Smooth muscle cell (in vitro differentiated cells): Measurements from ENCODE around the gene TMPRSS9. TPM values are rescaled to one million over a fixed set of nuclear protein-coding genes. Genes with fewer than 3 reads are reported as not detected.

Source experiments
- DNase-seq: peaks from one replicate; lab custom pipeline; 2025; ENCODE audit not compliant: unreplicated experiment; lab: John Stamatoyannopoulos, UW
- H2AFZ ChIP-seq: fragments of 200-600 bp; sonication (generic); 2 replicates; pipeline ENCODE4 v1.6.0; 2016; ENCODE audit warnings: antibody characterized with exemption, low read depth, mild to moderate bottlenecking
- H3F3A ChIP-seq: fragments of 200-600 bp; sonication (generic); 2 replicates; pipeline ENCODE4 v1.6.0; 2017; ENCODE audit warnings: antibody characterized with exemption, low read depth
- H3K27ac ChIP-seq: fragments of 200-600 bp; sonication (generic); 2 replicates; pipeline ENCODE4 v1.5.1; 2016; ENCODE audit warnings: low read depth, mild to moderate bottlenecking
- H3K27me3 ChIP-seq: fragments of 200-600 bp; sonication (generic); 2 replicates; pipeline ENCODE4 v1.6.1; 2016; ENCODE audit warnings: low read depth, mild to moderate bottlenecking
- H3K36me3 ChIP-seq: fragments of 200-600 bp; sonication (generic); 2 replicates; pipeline ENCODE4 v1.5.1; 2016; ENCODE audit warnings: low read depth
- H3K4me1 ChIP-seq: fragments of 200-600 bp; sonication (generic); 2 replicates; pipeline ENCODE4 v1.5.1; 2016; ENCODE audit warnings: low read depth
- H3K4me2 ChIP-seq: fragments of 200-600 bp; sonication (generic); 2 replicates; pipeline ENCODE4 v1.6.0; 2016; ENCODE audit warnings: mild to moderate bottlenecking
- H3K4me3 ChIP-seq: fragments of 200-600 bp; sonication (generic); 2 replicates; pipeline ENCODE4 v1.5.1; 2016; ENCODE audit warnings: mild to moderate bottlenecking
- H3K79me2 ChIP-seq: fragments of 200-600 bp; sonication (generic); 2 replicates; pipeline ENCODE4 v1.6.0; 2016; ENCODE audit warnings: low read depth, mild to moderate bottlenecking
- H3K9ac ChIP-seq: fragments of 200-600 bp; sonication (generic); 2 replicates; pipeline ENCODE4 v1.6.0; 2016; ENCODE audit warnings: low read depth
- H3K9me3 ChIP-seq: fragments of 200-600 bp; sonication (generic); replicated peaks from 2 replicates; pipeline ENCODE4 v1.5.1; 2016; ENCODE audit warnings: low read depth
- H4K20me1 ChIP-seq: fragments of 200-600 bp; sonication (generic); 2 replicates; pipeline ENCODE4 v1.6.0; 2016; ENCODE audit warnings: low read depth
- CTCF ChIP-seq: fragments of 200-600 bp; sonication (generic); IDR thresholded peaks from 2 replicates; pipeline ENCODE4 v1.5.1; 2017; ENCODE audit warnings: borderline replicate concordance, mild to moderate bottlenecking, antibody characterized with exemption; ENCODE audit not compliant: insufficient read depth, poor library complexity, severe bottlenecking
- WGBS: methylation state at CpG from one replicate; pipeline ENCODE4 v1.1.7; 2016; ENCODE audit warnings: low lambda C conversion rate; 5-methylcytosine and 5-hydroxymethylcytosine counted together
- polyA plus RNA-seq: library from polyadenylated mRNA; unstranded; fragments of >200 nt; fragmentation: Nextera tagmentation; extraction: Ambion mirVana; gene quantifications from 2 replicates; pipeline ENCODE4 v1.2.1, GENCODE V29; 2016
- total RNA-seq: library from RNA; depleted of rRNA; stranded (reverse); fragments of >200 nt; gene quantifications from 2 replicates; pipeline ENCODE4 v1.2.3, GENCODE V29; 2014

The TMPRSS9 gene
- total and polyA plus RNA-seq, 2 experiments from 2014 or later = 0.05 TPM; not detected in 1

- H3K27me3 ChIP-seq = peaks cover 26% of the 10 kb centered on the region
- H3K79me2 ChIP-seq = no peaks in the 10 kb centered on the region
Measured at GRCh38 chr19:2362970-2363300, 2.9 kb downstream of the TMPRSS9 start.

GRCh38 chr19:2363419-2363818 is 3.4 kb downstream of the TMPRSS9 start:
- Histone ChIP-seq H3K9ac (no peak overlapping the region), H3K4me3 (no peak overlapping the region), H2AFZ (no peak overlapping the region), H3K27me3 (peaks cover 26% of the 10 kb centered on the region), H3K4me2 (no peak overlapping the region), H3K36me3 (no peaks in the 10 kb centered on the region), H3K4me1 (no peaks in the 10 kb centered on the region), H3F3A (no peaks in the 10 kb centered on the region), H3K79me2 (no peaks in the 10 kb centered on the region), H3K9me3 (no peaks in the 10 kb centered on the region), H3K27ac (no peak overlapping the region), H4K20me1 (no peaks in the 10 kb centered on the region)
- no peak for TF ChIP-seq CTCF
- WGBS = 92% methylated on average over 13 of the region's 17 CpGs
- DNase-seq = no peak

More at GRCh38 chr19:2362970-2363300, 2.9 kb downstream of the TMPRSS9 start:
- DNase-seq = no peak
- no peaks in the 10 kb centered on the region for H3K36me3 ChIP-seq
- no peaks in the 10 kb centered on the region for H3F3A ChIP-seq
- H2AFZ ChIP-seq = no peak overlapping the region
- no peak overlapping the region for H3K27ac ChIP-seq
- H3K9me3 ChIP-seq = no peaks in the 10 kb centered on the region
- no peak overlapping the region for H3K4me2 ChIP-seq
- no peak overlapping the region for H3K4me3 ChIP-seq
- H3K9ac ChIP-seq = no peak overlapping the region
- no peak for TF ChIP-seq CTCF
- 93% methylated on average over 15 of the region's 15 CpGs for whole genome bisulfite sequencing
- H4K20me1 ChIP-seq = no peaks in the 10 kb centered on the region
- no peaks in the 10 kb centered on the region for H3K4me1 ChIP-seq

GRCh38 chr19:2365201-2365970 is 5.3 kb downstream of the TMPRSS9 start:
- peaks cover 8% of the 10 kb centered on the region for H3K27me3 ChIP-seq
- H3K79me2 ChIP-seq = no peaks in the 10 kb centered on the region
- H3K4me3 ChIP-seq = no peak overlapping the region
- DNase-seq = no peak
- H4K20me1 ChIP-seq = no peaks in the 10 kb centered on the region
- H3K36me3 ChIP-seq = no peaks in the 10 kb centered on the region
- no peak overlapping the region for H3K27ac ChIP-seq
- 84% methylated on average over 10 of the region's 10 CpGs for WGBS
- H3K4me1 ChIP-seq = no peaks in the 10 kb centered on the region
- H2AFZ ChIP-seq = no peak overlapping the region
- H3F3A ChIP-seq = no peaks in the 10 kb centered on the region
- no peak overlapping the region for H3K4me2 ChIP-seq
- H3K9ac ChIP-seq = no peak overlapping the region
- no peak for TF ChIP-seq CTCF
- no peaks in the 10 kb centered on the region for H3K9me3 ChIP-seq

GRCh38 chr19:2371656-2372055 is 11.6 kb downstream of the TMPRSS9 start:
- Histone ChIP-seq H2AFZ (no peak overlapping the region), H4K20me1 (no peaks in the 10 kb centered on the region), H3K27me3 (no peaks in the 10 kb centered on the region), H3K9ac (no peak overlapping the region), H3K27ac (no peak overlapping the region), H3K36me3 (no peaks in the 10 kb centered on the region), H3K4me3 (no peak overlapping the region), H3F3A (no peaks in the 10 kb centered on the region), H3K9me3 (no peaks in the 10 kb centered on the region), H3K79me2 (no peaks in the 10 kb centered on the region), H3K4me1 (no peaks in the 10 kb centered on the region), H3K4me2 (no peak overlapping the region)
- 72% methylated on average over 16 of the region's 16 CpGs for WGBS
- no peak for DNase-seq
- TF ChIP-seq CTCF = no peak
